ENCODE data around the gene MYLK4. TPM values are rescaled to one million over a fixed set of nuclear protein-coding genes. Genes with fewer than 3 reads are reported as not detected.

Gene MYLK4
- total and polyA plus RNA-seq, 2 experiments from 2014 or later: 0.20 to 0.43 TPM

- H2AFZ ChIP-seq: no peak overlapping the region
- no peaks in the 10 kb centered on the region; the same call in none of the 2 replicates for H3K27me3 ChIP-seq (replicated peaks; ENCODE audit: insufficient read depth)
- TF ChIP-seq EZH2 (IDR thresholded peaks at IDR 0.05; ENCODE audit: insufficient read depth, poor library complexity, severe bottlenecking) (no peak), EZH2phosphoT487 (IDR thresholded peaks at IDR 0.05; ENCODE audit: insufficient read depth, low read depth) (no peak)
- H3K9ac ChIP-seq: no peak overlapping the region
- H3K4me3 ChIP-seq: no peak overlapping the region
- H3K4me1 ChIP-seq (ENCODE audit: insufficient read depth): no peaks in the 10 kb centered on the region
- H3K79me2 ChIP-seq (ENCODE audit: insufficient read depth): no peaks in the 10 kb centered on the region
- H3F3A ChIP-seq (ENCODE audit: insufficient read depth): no peaks in the 10 kb centered on the region
- H3K27ac ChIP-seq: no peak overlapping the region
- no peak overlapping the region for H3K4me2 ChIP-seq (ENCODE audit: unreplicated experiment)
- H3K9me2 ChIP-seq (ENCODE audit: insufficient read depth): no peaks in the 10 kb centered on the region
- 39 to 46% methylated on average over 5 of the region's 5 CpGs for WGBS, 2 experiments (ENCODE audit: low coverage in 1 of 2, low lambda C conversion rate in 2 of 2, missing lambda C conversion rate in 2 of 2)
- no peaks in the 10 kb centered on the region for H3K36me3 ChIP-seq (ENCODE audit: low read depth)
- peak; percentile 51 for DNase-seq
- in situ Hi-C loops (cut with MboI): no loop called here
- no peaks in the 10 kb centered on the region for H3K9me3 ChIP-seq (ENCODE audit: low read depth)
- no peaks in the 10 kb centered on the region for H4K20me1 ChIP-seq (ENCODE audit: insufficient read depth)
Observed at GRCh38 chr6:2695454-2696095, 55.1 kb downstream of the MYLK4 start.

- no peak for DNase-seq
Observed at GRCh38 chr6:2693231-2693630, 57.5 kb downstream of the MYLK4 start.

GRCh38 chr6:2688401-2689064 is 62.2 kb downstream of the MYLK4 start:
- Histone ChIP-seq H3K27ac (no peak overlapping the region; the same call in 1 of the 2 replicates), H3K4me2 (ENCODE audit: unreplicated experiment) (no peak overlapping the region)

More at GRCh38 chr6:2693231-2693630, 57.5 kb downstream of the MYLK4 start:
- Histone ChIP-seq H3K4me2 (ENCODE audit: unreplicated experiment) (no peak overlapping the region), H3K9me3 (ENCODE audit: low read depth) (no peaks in the 10 kb centered on the region), H4K20me1 (ENCODE audit: insufficient read depth) (no peaks in the 10 kb centered on the region), H3K4me3 (no peak overlapping the region), H3K4me1 (ENCODE audit: insufficient read depth) (peaks cover 6% of the 10 kb centered on the region), H3K27me3 (replicated peaks; ENCODE audit: insufficient read depth) (no peaks in the 10 kb centered on the region; the same call in 1 of the 2 replicates), H2AFZ (no peak overlapping the region), H3K36me3 (ENCODE audit: low read depth) (no peaks in the 10 kb centered on the region), H3K79me2 (ENCODE audit: insufficient read depth) (no peaks in the 10 kb centered on the region), H3K9me2 (ENCODE audit: insufficient read depth) (no peaks in the 10 kb centered on the region), H3F3A (ENCODE audit: insufficient read depth) (peaks cover 11% of the 10 kb centered on the region; the same call in 1 of the 2 replicates), H3K9ac (no peak overlapping the region), H3K27ac (no peak overlapping the region)
- 33 to 35% methylated on average over 1 of the region's 1 CpG for WGBS, 2 experiments (ENCODE audit: low coverage in 1 of 2, low lambda C conversion rate in 2 of 2, missing lambda C conversion rate in 2 of 2)
- in situ Hi-C loops (cut with MboI): no loop called here
- TF ChIP-seq EZH2phosphoT487 (IDR thresholded peaks at IDR 0.05; ENCODE audit: insufficient read depth, low read depth) (no peak), EZH2 (IDR thresholded peaks at IDR 0.05; ENCODE audit: insufficient read depth, poor library complexity, severe bottlenecking) (no peak)

GRCh38 chr6:2687456-2687855 is 63.3 kb downstream of the MYLK4 start:
- H4K20me1 ChIP-seq (ENCODE audit: insufficient read depth): no peaks in the 10 kb centered on the region
- no peak overlapping the region for H3K9ac ChIP-seq
- H3K27ac ChIP-seq: no peak overlapping the region
- in situ Hi-C loops (cut with MboI): no loop called here
- no peak for TF ChIP-seq EZH2 (IDR thresholded peaks at IDR 0.05; ENCODE audit: insufficient read depth, poor library complexity, severe bottlenecking)
- TF ChIP-seq EZH2phosphoT487 (IDR thresholded peaks at IDR 0.05; ENCODE audit: insufficient read depth, low read depth): no peak
- H3K9me2 ChIP-seq (ENCODE audit: insufficient read depth): no peaks in the 10 kb centered on the region
- H3K9me3 ChIP-seq (ENCODE audit: low read depth): no peaks in the 10 kb centered on the region
- WGBS, 2 experiments (ENCODE audit: low coverage in 1 of 2, low lambda C conversion rate in 2 of 2, missing lambda C conversion rate in 2 of 2): 77 to 79% methylated on average over 7 of the region's 7 CpGs
- no peak overlapping the region for H3K4me3 ChIP-seq
- H3K4me2 ChIP-seq (ENCODE audit: unreplicated experiment): no peak overlapping the region
- H3F3A ChIP-seq (ENCODE audit: insufficient read depth): peaks cover 15% of the 10 kb centered on the region
- H3K36me3 ChIP-seq (ENCODE audit: low read depth): no peaks in the 10 kb centered on the region
- H3K4me1 ChIP-seq (ENCODE audit: insufficient read depth): peaks cover 8% of the 10 kb centered on the region
- no peaks in the 10 kb centered on the region for H3K79me2 ChIP-seq (ENCODE audit: insufficient read depth)
- no peak for DNase-seq
- H3K27me3 ChIP-seq (replicated peaks; ENCODE audit: insufficient read depth): no peaks in the 10 kb centered on the region
- no peak overlapping the region for H2AFZ ChIP-seq

More at GRCh38 chr6:2688401-2689064, 62.2 kb downstream of the MYLK4 start:
- H3K4me3 ChIP-seq: no peak overlapping the region
- H4K20me1 ChIP-seq (ENCODE audit: insufficient read depth): no peaks in the 10 kb centered on the region
- 77 to 81% methylated on average over 8 of the region's 8 CpGs for WGBS, 2 experiments (ENCODE audit: low coverage in 1 of 2, low lambda C conversion rate in 2 of 2, missing lambda C conversion rate in 2 of 2)
- no peaks in the 10 kb centered on the region for H3K9me2 ChIP-seq (ENCODE audit: insufficient read depth)
- peaks cover 8% of the 10 kb centered on the region for H3K4me1 ChIP-seq (ENCODE audit: insufficient read depth)
- peak; percentile 93 for DNase-seq
- no peaks in the 10 kb centered on the region for H3K9me3 ChIP-seq (ENCODE audit: low read depth)
- H3K79me2 ChIP-seq (ENCODE audit: insufficient read depth): no peaks in the 10 kb centered on the region
- no peak overlapping the region for H3K9ac ChIP-seq
- H3K36me3 ChIP-seq (ENCODE audit: low read depth): no peaks in the 10 kb centered on the region
- no peaks in the 10 kb centered on the region for H3K27me3 ChIP-seq (replicated peaks; ENCODE audit: insufficient read depth)
- in situ Hi-C loops (cut with MboI): no loop called here
- peaks cover 15% of the 10 kb centered on the region for H3F3A ChIP-seq (ENCODE audit: insufficient read depth)
- TF ChIP-seq EZH2phosphoT487 (IDR thresholded peaks at IDR 0.05; ENCODE audit: insufficient read depth, low read depth) (no peak), EZH2 (IDR thresholded peaks at IDR 0.05; ENCODE audit: insufficient read depth, poor library complexity, severe bottlenecking) (no peak)
- H2AFZ ChIP-seq: no peak overlapping the region

All from GM23248 (cell line).